ENCODE data around the gene GALNT2.

DNA sequence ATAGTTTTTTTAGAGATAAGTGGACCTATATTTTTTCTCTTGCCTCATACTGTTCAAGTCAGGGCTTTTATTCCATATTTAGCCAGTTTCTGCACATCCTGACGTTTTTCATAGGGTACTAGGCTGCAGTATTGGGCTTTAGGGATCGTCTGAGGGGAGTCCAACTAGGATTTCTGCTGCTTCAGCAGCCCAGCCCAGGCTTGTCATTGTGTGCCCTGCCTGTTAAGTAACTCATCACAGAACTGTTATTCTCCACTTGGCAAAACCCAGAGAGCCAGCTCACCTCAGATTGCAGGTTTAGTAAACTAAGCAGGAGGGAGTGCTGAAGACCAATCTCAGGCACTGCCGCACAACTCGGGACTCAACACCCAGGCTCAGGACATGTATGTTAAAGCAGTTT, 2.8 kb downstream of the GALNT2 start:
- TF ChIP-seq, protein P1, sequence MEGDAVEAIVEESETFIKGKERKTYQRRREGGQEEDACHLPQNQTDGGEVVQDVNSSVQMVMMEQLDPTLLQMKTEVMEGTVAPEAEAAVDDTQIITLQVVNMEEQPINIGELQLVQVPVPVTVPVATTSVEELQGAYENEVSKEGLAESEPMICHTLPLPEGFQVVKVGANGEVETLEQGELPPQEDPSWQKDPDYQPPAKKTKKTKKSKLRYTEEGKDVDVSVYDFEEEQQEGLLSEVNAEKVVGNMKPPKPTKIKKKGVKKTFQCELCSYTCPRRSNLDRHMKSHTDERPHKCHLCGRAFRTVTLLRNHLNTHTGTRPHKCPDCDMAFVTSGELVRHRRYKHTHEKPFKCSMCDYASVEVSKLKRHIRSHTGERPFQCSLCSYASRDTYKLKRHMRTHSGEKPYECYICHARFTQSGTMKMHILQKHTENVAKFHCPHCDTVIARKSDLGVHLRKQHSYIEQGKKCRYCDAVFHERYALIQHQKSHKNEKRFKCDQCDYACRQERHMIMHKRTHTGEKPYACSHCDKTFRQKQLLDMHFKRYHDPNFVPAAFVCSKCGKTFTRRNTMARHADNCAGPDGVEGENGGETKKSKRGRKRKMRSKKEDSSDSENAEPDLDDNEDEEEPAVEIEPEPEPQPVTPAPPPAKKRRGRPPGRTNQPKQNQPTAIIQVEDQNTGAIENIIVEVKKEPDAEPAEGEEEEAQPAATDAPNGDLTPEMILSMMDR (IDR thresholded peaks at IDR 0.05; ENCODE audit: poor library complexity), result no peak
- no peak for TF ChIP-seq EZH2 (IDR thresholded peaks at IDR 0.05; ENCODE audit: borderline replicate concordance)
- no peak for TF ChIP-seq EZH2phosphoT487 (IDR thresholded peaks at IDR 0.05; ENCODE audit: low read depth, severe bottlenecking, unreplicated experiment)
